ENCODE data around the gene B9D1. TPM values are rescaled to one million over a fixed set of nuclear protein-coding genes. Genes with fewer than 3 reads are reported as not detected.

The B9D1 gene
- total RNA-seq, 6 experiments from 2014 or later: 18.0 to 28.9 (median 24.5) TPM

- Mint-ChIP-seq H3K4me1 (ENCODE audit: low read depth) (peaks cover 29% of the 10 kb centered on the region), H3K9me3 (no peaks in the 10 kb centered on the region), H3K27me3 (ENCODE audit: insufficient read depth) (peaks cover 1% of the 10 kb centered on the region)
Observed at GRCh38 chr17:19317359-19318095, 45.0 kb downstream of the B9D1 start.

DNA sequence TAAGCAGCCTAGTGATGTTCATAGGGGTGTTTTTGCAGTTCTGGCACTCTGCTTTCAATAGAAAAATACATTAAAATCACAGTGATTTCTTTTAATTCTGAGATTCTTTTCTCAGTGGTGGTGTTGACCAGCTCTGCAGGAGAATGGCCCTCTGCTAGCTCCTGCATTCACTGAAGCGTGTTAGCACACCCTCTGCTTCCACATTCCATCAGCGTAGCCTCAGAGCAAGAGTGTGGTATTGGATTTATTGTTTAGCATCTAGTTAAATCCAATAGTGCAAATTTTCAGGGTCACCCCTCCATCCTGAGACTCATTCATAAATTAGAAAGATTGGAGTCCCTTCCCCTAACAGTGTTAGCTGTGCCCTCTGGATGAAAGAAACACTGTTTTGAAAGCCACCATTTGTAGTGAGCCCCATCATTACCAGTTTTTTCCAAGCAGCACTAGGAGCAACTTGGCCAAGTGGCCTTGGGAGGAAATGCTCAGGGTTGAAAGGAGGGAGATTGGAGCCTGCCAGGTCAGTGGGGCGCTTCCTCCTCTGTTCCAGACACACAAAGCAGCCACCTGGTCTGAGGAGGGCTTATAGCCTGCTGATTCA lies 45.7 kb downstream of the B9D1 start:
- H3K4me1 Mint-ChIP-seq (ENCODE audit: low read depth): peaks cover 35% of the 10 kb centered on the region
- H3K9me3 Mint-ChIP-seq: no peaks in the 10 kb centered on the region
- no peak overlapping the region for H3K4me3 Mint-ChIP-seq
- peaks cover 9% of the 10 kb centered on the region; the same call in 1 of the 2 replicates for H3K36me3 Mint-ChIP-seq (ENCODE audit: low read depth)
- peaks cover 1% of the 10 kb centered on the region for H3K27me3 Mint-ChIP-seq (ENCODE audit: insufficient read depth)
- DNase-seq: no peak
- no peak overlapping the region; the same call in 1 of the 2 replicates for H3K27ac Mint-ChIP-seq
- TF ChIP-seq CTCF (IDR thresholded peaks at IDR 0.05): no peak

More at GRCh38 chr17:19317359-19318095, 45.0 kb downstream of the B9D1 start:
- H3K4me3 Mint-ChIP-seq: no peak overlapping the region
- DNase-seq: no peak
- peak; percentile 32; the same call in 1 of the 2 replicates for TF ChIP-seq CTCF (IDR thresholded peaks at IDR 0.05)
- H3K27ac Mint-ChIP-seq: peak overlapping the region; percentile 46; the same call in 1 of the 2 replicates
- peaks cover 7% of the 10 kb centered on the region for H3K36me3 Mint-ChIP-seq (ENCODE audit: low read depth)

DNA sequence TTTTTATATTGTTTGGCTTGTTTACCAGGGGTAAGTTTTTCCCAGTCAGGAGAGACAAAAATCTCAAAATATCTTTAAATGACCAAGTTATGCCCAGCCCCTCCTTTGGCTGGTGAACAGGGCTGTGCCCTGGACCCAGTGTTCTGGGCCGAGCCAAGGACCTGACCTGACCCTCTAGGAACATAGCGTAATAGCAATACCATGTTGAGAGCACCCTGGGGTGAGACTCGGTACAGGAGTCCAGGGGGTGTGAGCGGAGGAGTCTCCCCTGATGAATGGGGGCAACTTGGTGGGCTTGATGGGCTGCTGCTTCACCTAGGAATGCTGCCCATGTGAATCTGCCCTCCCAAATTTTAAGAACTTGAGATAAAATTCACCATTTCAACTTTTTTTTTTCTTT lies 47.4 kb downstream of the B9D1 start:
- no peak overlapping the region for H3K4me3 Mint-ChIP-seq
- peaks cover 1% of the 10 kb centered on the region for H3K27me3 Mint-ChIP-seq (ENCODE audit: insufficient read depth)
- H3K27ac Mint-ChIP-seq: no peak overlapping the region
- no peaks in the 10 kb centered on the region for H3K9me3 Mint-ChIP-seq
- no peak for TF ChIP-seq CTCF (IDR thresholded peaks at IDR 0.05)
- H3K4me1 Mint-ChIP-seq (ENCODE audit: low read depth): peaks cover 45% of the 10 kb centered on the region
- H3K36me3 Mint-ChIP-seq (ENCODE audit: low read depth): peaks cover 11% of the 10 kb centered on the region
- no peak for DNase-seq

DNA sequence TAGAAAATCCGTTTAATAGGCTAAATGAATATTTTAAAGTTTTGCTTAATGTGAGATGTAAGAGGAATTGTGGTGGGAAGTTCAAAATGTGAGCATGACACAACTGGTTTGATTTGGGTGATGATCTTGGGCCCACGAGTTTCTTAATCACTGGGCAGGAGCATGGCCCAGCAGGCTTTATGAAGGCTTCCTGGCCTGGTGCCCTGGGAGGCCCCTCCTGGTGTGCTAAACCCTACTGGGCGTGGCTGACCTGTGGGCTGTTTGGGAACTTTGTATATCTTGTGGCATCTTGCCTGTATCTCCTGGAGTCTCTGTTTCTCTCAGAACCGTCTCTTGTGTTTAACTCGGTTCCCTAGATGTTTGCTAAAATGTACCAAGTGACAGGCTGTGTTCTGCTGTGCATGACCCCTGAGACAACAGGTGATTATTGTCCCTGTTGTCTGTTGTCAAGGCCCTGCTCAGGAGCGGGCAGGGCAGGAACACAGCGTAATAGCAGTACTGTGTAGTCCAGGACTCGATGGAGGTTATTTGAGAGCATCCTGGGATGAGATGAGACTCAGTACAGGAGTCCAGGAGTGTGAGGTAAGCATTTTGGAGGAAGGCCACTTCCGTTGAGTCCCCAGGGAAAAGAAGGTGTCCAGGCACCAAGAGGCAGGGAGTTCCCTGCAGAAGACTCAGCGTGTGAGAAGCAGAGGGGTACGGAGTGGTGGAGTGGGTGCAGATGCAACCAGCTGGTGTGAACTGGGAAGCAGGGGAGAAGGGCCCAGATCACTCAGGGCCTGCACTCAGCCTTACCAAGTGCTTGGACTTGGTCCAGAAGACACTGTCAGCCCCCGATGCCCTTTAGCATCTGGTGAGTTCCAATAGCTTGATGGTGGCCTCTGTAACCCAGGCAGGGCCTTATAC lies 48.5 kb downstream of the B9D1 start:
- no peak for DNase-seq
- no peak for TF ChIP-seq CTCF (IDR thresholded peaks at IDR 0.05)
- Mint-ChIP-seq H3K27ac (no peak overlapping the region; the same call in 1 of the 2 replicates), H3K27me3 (ENCODE audit: insufficient read depth) (peaks cover 1% of the 10 kb centered on the region), H3K4me1 (ENCODE audit: low read depth) (peaks cover 52% of the 10 kb centered on the region), H3K9me3 (no peaks in the 10 kb centered on the region), H3K36me3 (ENCODE audit: low read depth) (peaks cover 18% of the 10 kb centered on the region), H3K4me3 (no peak overlapping the region)

GRCh38 chr17:19313066-19313745 lies 49.3 kb downstream of the B9D1 start:
- Mint-ChIP-seq H3K27ac (no peak overlapping the region), H3K4me1 (ENCODE audit: low read depth) (peaks cover 52% of the 10 kb centered on the region), H3K36me3 (ENCODE audit: low read depth) (peaks cover 18% of the 10 kb centered on the region), H3K9me3 (no peaks in the 10 kb centered on the region), H3K27me3 (ENCODE audit: insufficient read depth) (peaks cover 1% of the 10 kb centered on the region), H3K4me3 (no peak overlapping the region)
- no peak for TF ChIP-seq CTCF (IDR thresholded peaks at IDR 0.05)
- no peak for DNase-seq

All from HFFc6 (cell line).